H1 (cell line): ENCODE data around the gene CCT4. TPM values are rescaled to one million over a fixed set of nuclear protein-coding genes. Genes with fewer than 3 reads are reported as not detected.

Experiments
- BCL11A ChIP-seq, 2 experiments: IDR thresholded peaks; one replicate each; pipeline ENCODE4 v1.6.1; 2011; ENCODE audit warnings: low read depth in 2 of 2, low read length in 2 of 2, mild to moderate bottlenecking in 2 of 2
- polyA plus RNA-seq, 7 experiments: library from polyadenylated mRNA; depleted of rRNA in 3 of 7; stranded (reverse) in 5 of 7; unstranded in 2 of 7; fragments of >200 nt in 5 of 7; fragments of 200-250 nt in 2 of 7; gene quantifications; 1 replicate in 5 of 7; 2 replicates in 1 of 7; 4 replicates in 1 of 7; pipeline versions ENCODE4 v1.2.1 to v1.2.3, GENCODE V29; 2011 to 2013; ENCODE audit warnings: missing spikeins in 2 of 7, mixed read lengths in 2 of 7
- total RNA-seq: library from RNA; stranded (reverse); fragmentation: NEBNext Ultra II Directional; extraction: Animal tissue kit (Norgen Biotek cat#: 25700); gene quantifications from 2 replicates; pipeline ENCODE4 v1.2.1, GENCODE V29; 2021

The CCT4 gene
- total and polyA plus RNA-seq, 2 of the 8 experiments (the other 6 are each of a cell fraction or from before 2014, with no cell fraction given) = 129 to 359 TPM

GRCh38 chr2:61937886-61938285 lies 49.4 kb upstream of the CCT4 start (continued):
- TF ChIP-seq BCL11A (IDR thresholded peaks at IDR 0.05; ENCODE audit: low read depth in 2 of 2, low read length in 2 of 2) = no peak
